GM23248 (cell line): ENCODE data around the gene NPTN. TPM values are rescaled to one million over a fixed set of nuclear protein-coding genes. Genes with fewer than 3 reads are reported as not detected.

Experiments
- DNase-seq: peaks from one replicate; pipeline ENCODE4 v3.0.0-alpha.2; 2015
- H2AFZ ChIP-seq: fragments of 200-600 bp; sonication (generic); 2 replicates; pipeline ENCODE4 v1.6.1; 2016; ENCODE audit warnings: antibody characterized with exemption
- H3F3A ChIP-seq: fragments of 200-600 bp; sonication (generic); 2 replicates; pipeline ENCODE4 v1.6.1; 2016; ENCODE audit warnings: mild to moderate bottlenecking, antibody characterized with exemption, mixed run types; ENCODE audit not compliant: insufficient read depth
- H3K27ac ChIP-seq: fragments of 200-600 bp; sonication (generic); 2 replicates; pipeline ENCODE4 v1.5.1; 2016; ENCODE audit warnings: mild to moderate bottlenecking
- H3K27me3 ChIP-seq: fragments of 200-600 bp; sonication (generic); replicated peaks from 2 replicates; pipeline ENCODE4 v1.6.1; 2016; ENCODE audit warnings: mild to moderate bottlenecking; ENCODE audit not compliant: insufficient read depth
- H3K36me3 ChIP-seq: fragments of 200-600 bp; sonication (generic); 2 replicates; pipeline ENCODE4 v1.6.1; 2016; ENCODE audit warnings: low read depth, mild to moderate bottlenecking
- H3K4me1 ChIP-seq: fragments of 200-600 bp; sonication (generic); 2 replicates; pipeline ENCODE4 v1.6.1; 2016; ENCODE audit warnings: mild to moderate bottlenecking; ENCODE audit not compliant: insufficient read depth
- H3K4me2 ChIP-seq: fragments of 200-600 bp; sonication (generic); one replicate; pipeline ENCODE4 v1.6.1; 2016; ENCODE audit warnings: mild to moderate bottlenecking; ENCODE audit not compliant: unreplicated experiment
- H3K4me3 ChIP-seq: fragments of 200-600 bp; sonication (generic); 2 replicates; pipeline ENCODE4 v1.5.1; 2016; ENCODE audit warnings: mild to moderate bottlenecking
- H3K79me2 ChIP-seq: fragments of 200-600 bp; sonication (generic); 2 replicates; pipeline ENCODE4 v1.6.1; 2016; ENCODE audit warnings: mild to moderate bottlenecking; ENCODE audit not compliant: insufficient read depth
- H3K9ac ChIP-seq: fragments of 200-600 bp; sonication (generic); 2 replicates; pipeline ENCODE4 v1.6.1; 2016; ENCODE audit warnings: mild to moderate bottlenecking
- H3K9me2 ChIP-seq: fragments of 200-600 bp; sonication (generic); 2 replicates; pipeline ENCODE4 v1.6.1; 2016; ENCODE audit warnings: mixed run types, mild to moderate bottlenecking, moderate library complexity; ENCODE audit not compliant: insufficient read depth
- H3K9me3 ChIP-seq: fragments of 200-600 bp; sonication (generic); one replicate; pipeline ENCODE4 v1.6.1; 2017; ENCODE audit warnings: low read depth
- H4K20me1 ChIP-seq: fragments of 200-600 bp; sonication (generic); 2 replicates; pipeline ENCODE4 v1.6.0; 2016; ENCODE audit not compliant: insufficient read depth
- EZH2 ChIP-seq: fragments of 200-600 bp; sonication (generic); IDR thresholded peaks from 2 replicates; pipeline ENCODE4 v1.6.1; 2018; ENCODE audit warnings: antibody characterized with exemption, mild to moderate bottlenecking; ENCODE audit not compliant: insufficient read depth, poor library complexity, severe bottlenecking
- EZH2phosphoT487 ChIP-seq: fragments of 200-600 bp; sonication (generic); IDR thresholded peaks from 2 replicates; pipeline ENCODE4 v1.6.1; 2018; ENCODE audit warnings: antibody characterized with exemption, moderate library complexity, mild to moderate bottlenecking, low read depth; ENCODE audit not compliant: insufficient read depth
- WGBS, 2 experiments: methylation state at CpG; one replicate each; pipeline ENCODE4 v1.1.6; 2015 to 2017; ENCODE audit warnings: low lambda C conversion rate in 2 of 2, low coverage in 1 of 2; ENCODE audit errors: missing lambda C conversion rate in 2 of 2; 5-methylcytosine and 5-hydroxymethylcytosine counted together
- in situ Hi-C: fragments of 300-500 bp; cut with MboI; formaldehyde crosslinking; loops from 2 replicates; pipeline ENCODE4 v1.15.0; 2020
- polyA plus RNA-seq: library from polyadenylated mRNA; unstranded; fragments of >200 nt; fragmentation: Nextera tagmentation; extraction: Ambion mirVana; gene quantifications from 2 replicates; pipeline ENCODE4 v1.2.1, GENCODE V29; 2016
- total RNA-seq: library from RNA; depleted of rRNA; stranded (reverse); fragments of >200 nt; shearing (Covaris generic); gene quantifications from 2 replicates; pipeline ENCODE4 v1.2.3, GENCODE V29; 2014

Gene NPTN
- total and polyA plus RNA-seq, 2 experiments from 2014 or later: 128 to 183 TPM

DNA sequence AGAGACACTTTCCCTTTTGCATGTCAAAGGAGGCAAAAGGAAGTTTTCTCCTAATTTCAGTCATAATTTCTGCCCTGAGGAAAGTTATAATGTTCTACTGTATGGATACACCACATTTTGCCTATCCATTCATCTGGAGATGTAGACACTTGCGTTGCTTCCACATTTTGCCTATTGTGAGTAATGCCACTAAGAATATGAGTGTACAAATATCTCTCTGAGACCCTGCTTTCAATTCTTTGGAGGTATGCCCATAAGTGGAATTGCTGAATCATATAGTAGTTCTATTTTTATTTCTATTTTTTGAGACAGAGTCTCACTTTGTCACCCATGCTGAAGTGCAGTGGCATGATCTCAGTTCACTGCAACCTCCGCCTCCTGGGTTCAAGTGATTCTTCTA is 47.4 kb upstream of the NPTN start:
- 86 to 88% methylated on average over 2 of the region's 2 CpGs for WGBS, 2 experiments
- Histone ChIP-seq H3K9ac (no peak overlapping the region), H2AFZ (no peak overlapping the region), H3F3A (peaks cover 9% of the 10 kb centered on the region), H3K4me2 (no peak overlapping the region), H3K36me3 (no peaks in the 10 kb centered on the region), H3K4me1 (peaks cover 9% of the 10 kb centered on the region), H3K27ac (no peak overlapping the region), H3K79me2 (peaks cover 9% of the 10 kb centered on the region), H3K9me2 (no peaks in the 10 kb centered on the region), H3K4me3 (no peak overlapping the region), H4K20me1 (no peaks in the 10 kb centered on the region), H3K9me3 (no peaks in the 10 kb centered on the region), H3K27me3 (no peaks in the 10 kb centered on the region)
- in situ Hi-C loops: no loop called here
- DNase-seq: no peak
- TF ChIP-seq EZH2phosphoT487 (no peak), EZH2 (no peak)

DNA sequence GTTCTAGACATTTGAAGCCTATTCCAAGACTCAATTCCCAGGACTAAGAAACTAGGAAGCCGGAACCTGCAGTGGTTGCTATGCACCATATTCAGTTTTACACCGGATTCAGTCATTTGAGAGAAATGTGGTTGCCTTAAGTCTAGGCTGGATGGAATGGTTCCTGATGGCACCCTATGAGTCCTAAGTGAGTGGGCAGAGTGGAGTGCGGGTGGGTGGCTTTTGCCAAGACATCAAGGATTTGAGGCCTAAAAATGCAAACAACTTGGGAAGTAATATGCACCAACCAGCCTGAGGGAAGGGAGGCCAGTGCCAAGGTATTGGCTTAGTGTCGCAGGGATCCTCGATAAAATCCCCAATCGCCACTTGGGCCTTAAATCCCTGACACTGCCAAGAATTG is 46.8 kb upstream of the NPTN start:
- Histone ChIP-seq H3F3A (peaks cover 8% of the 10 kb centered on the region), H3K9me2 (no peaks in the 10 kb centered on the region), H3K4me3 (no peak overlapping the region), H3K4me1 (peaks cover 8% of the 10 kb centered on the region), H3K27me3 (no peaks in the 10 kb centered on the region), H3K36me3 (no peaks in the 10 kb centered on the region), H4K20me1 (no peaks in the 10 kb centered on the region), H3K27ac (no peak overlapping the region), H3K79me2 (peaks cover 5% of the 10 kb centered on the region; the same call in 1 of the 2 replicates), H3K9me3 (no peaks in the 10 kb centered on the region), H2AFZ (no peak overlapping the region), H3K9ac (no peak overlapping the region), H3K4me2 (no peak overlapping the region)
- 92 to 95% methylated on average over 6 of the region's 6 CpGs for WGBS, 2 experiments
- DNase-seq: no peak
- TF ChIP-seq EZH2 (no peak), EZH2phosphoT487 (no peak)
- in situ Hi-C loops: no loop called here

DNA sequence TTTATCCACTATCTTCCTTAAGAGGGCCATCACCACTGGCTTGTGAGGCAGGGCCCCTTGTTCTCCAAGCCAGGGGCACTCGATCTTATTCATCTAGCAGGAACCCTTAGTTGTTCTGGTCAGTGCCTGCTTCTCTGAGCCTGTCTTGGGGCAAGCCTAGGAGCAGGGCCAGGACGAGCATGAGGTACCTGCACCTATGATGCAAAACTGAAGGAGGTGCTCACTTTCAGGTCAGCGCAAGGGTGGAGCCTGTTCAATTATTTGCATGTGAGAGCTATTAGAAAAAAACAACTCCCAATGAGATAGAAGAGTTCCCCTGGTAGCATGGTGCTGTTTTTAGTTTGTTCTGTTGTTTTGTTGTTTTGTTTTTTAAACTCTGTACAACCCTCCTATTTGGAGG is 46.0 kb upstream of the NPTN start:
- no peak overlapping the region for H2AFZ ChIP-seq
- no peak overlapping the region for H3K4me2 ChIP-seq
- H3K36me3 ChIP-seq: no peaks in the 10 kb centered on the region
- peaks cover 8% of the 10 kb centered on the region for H3F3A ChIP-seq
- no peaks in the 10 kb centered on the region for H3K9me3 ChIP-seq
- no peaks in the 10 kb centered on the region for H4K20me1 ChIP-seq
- in situ Hi-C loops: no loop called here
- H3K27me3 ChIP-seq: no peaks in the 10 kb centered on the region
- H3K4me3 ChIP-seq: no peak overlapping the region
- H3K9me2 ChIP-seq: no peaks in the 10 kb centered on the region
- peaks cover 8% of the 10 kb centered on the region for H3K4me1 ChIP-seq
- H3K79me2 ChIP-seq: no peaks in the 10 kb centered on the region
- TF ChIP-seq EZH2phosphoT487 (no peak), EZH2 (no peak)
- 88 to 91% methylated on average over 3 of the region's 3 CpGs for WGBS, 2 experiments
- H3K9ac ChIP-seq: no peak overlapping the region
- DNase-seq: no peak
- no peak overlapping the region for H3K27ac ChIP-seq

- no peak for DNase-seq
- in situ Hi-C loops: no loop called here
- WGBS, 2 experiments: 72 to 83% methylated on average over 3 of the region's 3 CpGs
Measured at GRCh38 chr15:73678498-73678897, 45.3 kb upstream of the NPTN start.

GRCh38 chr15:73677733-73678132 is 44.5 kb upstream of the NPTN start:
- 73% methylated on average over 2 of the region's 2 CpGs for WGBS, 2 experiments

More at GRCh38 chr15:73678498-73678897, 45.3 kb upstream of the NPTN start:
- H3K9ac ChIP-seq: no peak overlapping the region
- H3K27ac ChIP-seq: no peak overlapping the region
- H3K4me1 ChIP-seq: peaks cover 4% of the 10 kb centered on the region
- no peaks in the 10 kb centered on the region for H3K9me2 ChIP-seq
- no peak overlapping the region for H3K4me2 ChIP-seq
- no peaks in the 10 kb centered on the region for H4K20me1 ChIP-seq
- no peaks in the 10 kb centered on the region for H3K27me3 ChIP-seq
- TF ChIP-seq EZH2phosphoT487 (no peak), EZH2 (no peak)
- no peak overlapping the region for H3K4me3 ChIP-seq
- H3K36me3 ChIP-seq: no peaks in the 10 kb centered on the region
- H3F3A ChIP-seq: peaks cover 7% of the 10 kb centered on the region
- no peaks in the 10 kb centered on the region for H3K79me2 ChIP-seq
- H3K9me3 ChIP-seq: no peaks in the 10 kb centered on the region
- H2AFZ ChIP-seq: no peak overlapping the region

More at GRCh38 chr15:73677733-73678132, 44.5 kb upstream of the NPTN start:
- no peak for TF ChIP-seq EZH2
- TF ChIP-seq EZH2phosphoT487: no peak
- H2AFZ ChIP-seq: no peak overlapping the region
- H3K4me3 ChIP-seq: no peak overlapping the region
- H3K9ac ChIP-seq: no peak overlapping the region
- no peaks in the 10 kb centered on the region for H3K79me2 ChIP-seq
- no peaks in the 10 kb centered on the region for H4K20me1 ChIP-seq
- H3K4me1 ChIP-seq: no peaks in the 10 kb centered on the region
- H3K9me2 ChIP-seq: no peaks in the 10 kb centered on the region
- H3K9me3 ChIP-seq: no peaks in the 10 kb centered on the region
- H3K36me3 ChIP-seq: no peaks in the 10 kb centered on the region
- H3K27ac ChIP-seq: no peak overlapping the region
- H3K27me3 ChIP-seq: peaks cover 5% of the 10 kb centered on the region
- in situ Hi-C loops: no loop called here
- no peak overlapping the region for H3K4me2 ChIP-seq
- H3F3A ChIP-seq: no peaks in the 10 kb centered on the region
- DNase-seq: no peak
